Ishikawa (cell line): ENCODE data around the gene TAF1C.

Source experiments
- CEBPB ChIP-seq: IDR thresholded peaks from 2 replicates; pipeline ENCODE4 v1.6.1; 2012
- CREB1 ChIP-seq: IDR thresholded peaks from 2 replicates; pipeline ENCODE4 v1.6.1; 2012; ENCODE audit warnings: low read depth
- EGR1 ChIP-seq: IDR thresholded peaks from 2 replicates; pipeline ENCODE4 v1.6.1; 2012
- EP300 ChIP-seq: IDR thresholded peaks from 2 replicates; pipeline ENCODE4 v1.6.1; 2012; ENCODE audit warnings: borderline replicate concordance
- FOXM1 ChIP-seq: IDR thresholded peaks from 2 replicates; pipeline ENCODE4 v1.6.1; 2012; ENCODE audit warnings: low read depth, borderline replicate concordance
- NFIC ChIP-seq: IDR thresholded peaks from 2 replicates; pipeline ENCODE4 v1.6.1; 2012
- RAD21 ChIP-seq: IDR thresholded peaks from 2 replicates; pipeline ENCODE4 v1.6.1; 2012; ENCODE audit warnings: low read depth
- TAF1 ChIP-seq: IDR thresholded peaks from 2 replicates; pipeline ENCODE4 v1.6.1; 2012; ENCODE audit warnings: low read depth, mild to moderate bottlenecking
- TCF12 ChIP-seq: IDR thresholded peaks from 2 replicates; pipeline ENCODE4 v1.6.1; 2012; ENCODE audit warnings: low read depth
- TEAD4 ChIP-seq: IDR thresholded peaks from 2 replicates; pipeline ENCODE4 v1.6.1; 2012
- USF1 ChIP-seq: IDR thresholded peaks from 2 replicates; pipeline ENCODE4 v1.6.1; 2012
- YY1 ChIP-seq: IDR thresholded peaks from 2 replicates; pipeline ENCODE4 v1.6.1; 2012; ENCODE audit warnings: low read depth
- ZBTB7A ChIP-seq: IDR thresholded peaks from 2 replicates; pipeline ENCODE4 v1.6.1; 2012; ENCODE audit warnings: low read depth
- TF ChIP-seq, protein P1 (sequence below): IDR thresholded peaks from 2 replicates; pipeline ENCODE4 v1.6.1; 2012
- TF ChIP-seq, protein P2 (sequence below): IDR thresholded peaks from 2 replicates; pipeline ENCODE4 v1.6.1; 2012; ENCODE audit warnings: low read depth, mild to moderate bottlenecking

The TAF1C gene

DNA sequence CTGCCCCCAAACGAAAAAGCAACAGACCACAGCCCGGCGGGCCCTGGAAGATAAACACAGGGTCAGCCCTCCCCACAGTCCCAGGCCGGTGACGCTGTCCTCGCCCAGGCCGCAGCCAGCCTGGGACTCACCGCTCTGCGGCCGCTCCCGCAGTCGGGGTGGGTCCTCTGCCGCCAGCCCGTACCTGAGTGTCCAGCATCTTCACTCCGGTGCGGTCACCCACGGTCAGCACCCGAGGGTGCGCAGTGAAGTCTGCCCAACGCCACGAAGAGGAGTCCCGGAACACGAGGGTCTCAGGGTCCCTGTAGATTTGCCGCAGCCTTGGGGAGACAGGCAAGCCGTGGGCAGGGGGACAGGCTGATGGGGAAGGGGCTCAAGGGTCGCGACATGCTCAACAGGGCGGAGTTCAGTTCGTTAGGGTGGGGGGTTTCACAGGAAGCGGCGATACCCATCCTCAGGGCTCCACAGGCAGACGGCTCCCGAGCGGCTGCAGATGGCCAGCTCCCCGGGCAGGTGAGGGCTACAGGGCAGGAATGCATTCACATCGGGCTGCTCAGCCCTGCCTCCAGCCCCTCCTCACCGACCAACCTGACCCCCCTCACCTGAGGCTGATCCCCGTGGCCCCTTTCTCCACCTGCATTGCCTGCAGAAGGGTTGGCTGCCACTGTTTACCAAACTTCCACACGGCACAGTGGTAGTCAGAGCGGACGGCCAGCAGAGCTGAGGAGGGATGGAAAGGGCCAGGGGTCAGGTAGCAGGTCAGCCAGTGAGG is 5.5 kb downstream of the TAF1C start:
- no peak for TF ChIP-seq EGR1
- TF ChIP-seq TAF1 = no peak

- TF ChIP-seq TEAD4 (no peak), TAF1 (no peak), USF1 (no peak), RAD21 (peak; percentile 3; the same call in 1 of the 2 replicates), EGR1 (no peak), ZBTB7A (no peak), YY1 (no peak)
Observed at GRCh38 chr16:84180519-84181140, 6.2 kb downstream of the TAF1C start.

GRCh38 chr16:84179612-84180320 is 7.1 kb downstream of the TAF1C start:
- no peak for TF ChIP-seq RAD21
- TF ChIP-seq, protein P1, sequence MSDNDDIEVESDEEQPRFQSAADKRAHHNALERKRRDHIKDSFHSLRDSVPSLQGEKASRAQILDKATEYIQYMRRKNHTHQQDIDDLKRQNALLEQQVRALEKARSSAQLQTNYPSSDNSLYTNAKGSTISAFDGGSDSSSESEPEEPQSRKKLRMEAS = no peak

- TF ChIP-seq CREB1 = no peak
Observed at GRCh38 chr16:84178892-84179611, 7.8 kb downstream of the TAF1C start.

- TF ChIP-seq RAD21 (no peak), ZBTB7A (no peak), TCF12 (no peak), TEAD4 (no peak), CEBPB (no peak), USF1 (no peak), CREB1 (no peak), TAF1 (no peak), EP300 (no peak)
- TF ChIP-seq, protein P2, sequence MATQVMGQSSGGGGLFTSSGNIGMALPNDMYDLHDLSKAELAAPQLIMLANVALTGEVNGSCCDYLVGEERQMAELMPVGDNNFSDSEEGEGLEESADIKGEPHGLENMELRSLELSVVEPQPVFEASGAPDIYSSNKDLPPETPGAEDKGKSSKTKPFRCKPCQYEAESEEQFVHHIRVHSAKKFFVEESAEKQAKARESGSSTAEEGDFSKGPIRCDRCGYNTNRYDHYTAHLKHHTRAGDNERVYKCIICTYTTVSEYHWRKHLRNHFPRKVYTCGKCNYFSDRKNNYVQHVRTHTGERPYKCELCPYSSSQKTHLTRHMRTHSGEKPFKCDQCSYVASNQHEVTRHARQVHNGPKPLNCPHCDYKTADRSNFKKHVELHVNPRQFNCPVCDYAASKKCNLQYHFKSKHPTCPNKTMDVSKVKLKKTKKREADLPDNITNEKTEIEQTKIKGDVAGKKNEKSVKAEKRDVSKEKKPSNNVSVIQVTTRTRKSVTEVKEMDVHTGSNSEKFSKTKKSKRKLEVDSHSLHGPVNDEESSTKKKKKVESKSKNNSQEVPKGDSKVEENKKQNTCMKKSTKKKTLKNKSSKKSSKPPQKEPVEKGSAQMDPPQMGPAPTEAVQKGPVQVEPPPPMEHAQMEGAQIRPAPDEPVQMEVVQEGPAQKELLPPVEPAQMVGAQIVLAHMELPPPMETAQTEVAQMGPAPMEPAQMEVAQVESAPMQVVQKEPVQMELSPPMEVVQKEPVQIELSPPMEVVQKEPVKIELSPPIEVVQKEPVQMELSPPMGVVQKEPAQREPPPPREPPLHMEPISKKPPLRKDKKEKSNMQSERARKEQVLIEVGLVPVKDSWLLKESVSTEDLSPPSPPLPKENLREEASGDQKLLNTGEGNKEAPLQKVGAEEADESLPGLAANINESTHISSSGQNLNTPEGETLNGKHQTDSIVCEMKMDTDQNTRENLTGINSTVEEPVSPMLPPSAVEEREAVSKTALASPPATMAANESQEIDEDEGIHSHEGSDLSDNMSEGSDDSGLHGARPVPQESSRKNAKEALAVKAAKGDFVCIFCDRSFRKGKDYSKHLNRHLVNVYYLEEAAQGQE = no peak; the same call in 1 of the 2 replicates
- TF ChIP-seq, protein P1 = no peak
Observed at GRCh38 chr16:84178146-84178765, 8.6 kb downstream of the TAF1C start.

GRCh38 chr16:84177741-84178073 is 9.2 kb downstream of the TAF1C start:
- TF ChIP-seq EP300 = no peak
- TF ChIP-seq CEBPB = no peak
- no peak for TF ChIP-seq YY1
- TF ChIP-seq ZBTB7A = no peak
- TF ChIP-seq NFIC = no peak
- TF ChIP-seq, protein P1 = no peak
- TF ChIP-seq USF1 = no peak
- TF ChIP-seq, protein P2 = no peak
- no peak for TF ChIP-seq FOXM1
- TF ChIP-seq TEAD4 = no peak
- no peak for TF ChIP-seq RAD21
- no peak for TF ChIP-seq CREB1
- TF ChIP-seq EGR1 = no peak
- no peak for TF ChIP-seq TCF12
- TF ChIP-seq TAF1 = no peak
